HG02840 (cell line): ENCODE results near the gene DDX43.
"Not testable (repeated sequence)": the region's sequence is repeated elsewhere in the genome, so short reads cannot be mapped to it uniquely, and the experiment has no call there.

ENCODE experiments used
- ATAC-seq: cut with Tn5 transposase; IDR thresholded peaks from one replicate; pipeline ENCODE4 v1.9.1; 2021; ENCODE audit warnings: mild to moderate bottlenecking, moderate library complexity, moderate number of reproducible peaks; ENCODE audit not compliant: unreplicated experiment, low FRiP score

Gene DDX43

DNA sequence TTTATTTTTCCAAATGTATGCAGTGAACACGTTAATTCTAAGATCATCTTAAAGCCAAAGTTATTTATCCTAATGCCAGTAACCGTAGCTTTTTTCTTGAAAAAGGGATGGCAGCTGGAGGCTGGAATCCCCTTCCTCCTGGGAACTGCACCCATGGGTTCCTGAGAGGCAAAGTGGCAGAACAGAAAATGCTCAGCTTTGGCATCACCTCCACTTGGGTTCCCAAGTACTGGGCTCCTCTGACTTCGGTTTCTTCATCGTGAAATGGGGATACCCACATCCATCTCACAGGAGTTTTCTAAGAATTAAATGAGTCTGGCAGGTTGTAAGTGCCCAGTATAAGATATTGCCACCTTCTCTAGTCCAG lies 6.2 kb upstream of the DDX43 start:
- peak; percentile 10 for ATAC-seq

DNA sequence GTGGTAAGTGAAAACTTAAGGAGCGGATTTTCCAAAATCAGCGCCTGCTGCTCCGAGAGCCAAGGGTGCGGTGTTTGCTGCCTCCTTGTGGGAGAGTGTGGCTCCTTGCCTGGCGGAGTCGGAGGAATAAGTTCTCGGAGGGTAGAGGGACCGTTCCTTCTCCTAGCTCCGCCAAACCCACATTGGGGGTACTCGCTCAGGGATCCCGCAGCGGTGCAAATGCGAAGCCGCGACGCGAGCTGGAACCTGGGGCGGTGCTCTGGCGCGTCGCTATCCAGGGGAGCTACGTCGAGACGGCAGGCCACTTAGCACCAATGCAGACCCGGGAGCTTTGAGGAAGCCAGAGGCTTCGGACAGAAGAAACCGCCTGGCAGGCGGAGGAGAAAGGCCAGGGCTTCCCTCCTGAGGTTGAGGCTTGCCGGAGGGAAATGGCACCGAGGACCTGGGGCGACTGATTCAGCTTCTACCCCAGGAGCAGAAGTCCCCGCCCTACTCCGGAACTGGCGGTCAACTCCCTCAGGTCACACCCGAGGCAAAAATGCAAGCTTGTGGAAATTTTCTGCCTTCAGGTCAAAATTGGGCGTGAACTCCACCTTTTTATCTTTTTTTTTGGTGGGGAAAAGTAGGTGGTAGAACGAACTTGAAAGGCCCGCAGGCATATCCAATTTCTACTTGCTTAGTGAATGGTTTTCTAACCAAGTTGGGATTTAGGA lies 5.7 kb upstream of the DDX43 start:
- peak; percentile 52 for ATAC-seq

DNA sequence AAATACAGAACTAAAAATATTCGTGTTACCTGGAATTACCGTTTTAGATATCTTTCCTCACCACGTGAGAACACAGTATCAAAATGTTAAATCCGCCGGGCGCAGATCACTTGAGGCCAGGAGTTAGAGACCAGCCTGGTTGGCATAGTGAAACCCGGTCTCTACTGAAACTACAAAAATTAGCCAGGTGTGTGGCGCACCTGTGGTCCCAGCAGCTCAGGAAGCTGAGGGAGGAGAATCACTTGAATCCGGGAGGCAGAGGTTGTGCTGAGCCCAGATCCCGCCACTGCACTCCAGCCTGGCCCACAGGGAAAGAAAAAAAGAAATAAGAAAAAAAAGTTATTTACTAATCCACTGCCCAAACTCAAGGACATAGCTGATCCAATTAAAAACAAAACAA lies 4.8 kb upstream of the DDX43 start:
- no peak for ATAC-seq

GRCh38 chr6:73391675-73392074 lies 3.0 kb upstream of the DDX43 start:
- no peak for ATAC-seq

DNA sequence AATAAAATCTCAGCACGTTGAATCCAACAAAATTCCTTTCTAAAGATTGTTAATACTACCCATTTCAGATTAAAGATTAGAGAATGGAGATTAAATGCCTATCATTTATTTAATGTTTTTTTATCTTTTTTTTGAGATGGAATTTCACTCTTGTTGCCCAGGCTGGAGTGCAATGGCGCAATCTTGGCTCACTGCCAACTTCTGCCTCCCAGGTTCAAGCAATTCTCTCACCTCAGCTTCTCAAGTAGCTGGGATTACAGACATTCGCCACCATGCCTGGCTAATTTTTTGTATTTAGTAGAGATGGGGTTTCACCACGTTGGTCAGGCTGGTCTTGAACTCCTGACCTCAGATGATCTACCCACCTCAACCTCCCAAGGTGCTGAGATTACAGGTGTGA lies 2.4 kb upstream of the DDX43 start:
- not testable (repeated sequence) for ATAC-seq

DNA sequence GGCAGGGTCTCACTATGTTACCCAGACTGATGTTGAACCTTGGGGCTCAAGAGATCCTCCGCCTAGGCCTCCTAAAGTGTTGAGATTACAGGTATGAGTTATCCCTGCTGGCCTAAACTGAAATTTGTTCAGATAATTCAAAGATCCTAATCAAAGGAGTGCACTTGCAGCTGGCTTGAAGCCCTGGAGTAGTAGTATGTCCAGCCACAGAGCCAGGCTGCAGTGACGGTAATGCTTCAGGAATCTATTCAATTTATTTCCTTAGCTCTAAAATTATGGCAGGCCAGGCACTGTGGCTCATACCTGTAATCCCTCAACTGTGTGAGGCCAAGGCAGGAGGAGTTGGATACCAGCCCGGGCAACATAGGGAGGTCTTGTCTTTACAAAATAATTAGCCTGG lies 1.4 kb upstream of the DDX43 start:
- no peak for ATAC-seq

- ATAC-seq: no peak
These were observed 1.2 kb downstream of the DDX43 start for GRCh38 chr6:73395875-73396274.

GRCh38 chr6:73400656-73401055 lies 6.0 kb downstream of the DDX43 start:
- no peak for ATAC-seq

GRCh38 chr6:73409395-73409794 lies 14.8 kb downstream of the DDX43 start:
- no peak for ATAC-seq

- no peak for ATAC-seq
These were observed 18.5 kb downstream of the DDX43 start for GRCh38 chr6:73413102-73413501.

DNA sequence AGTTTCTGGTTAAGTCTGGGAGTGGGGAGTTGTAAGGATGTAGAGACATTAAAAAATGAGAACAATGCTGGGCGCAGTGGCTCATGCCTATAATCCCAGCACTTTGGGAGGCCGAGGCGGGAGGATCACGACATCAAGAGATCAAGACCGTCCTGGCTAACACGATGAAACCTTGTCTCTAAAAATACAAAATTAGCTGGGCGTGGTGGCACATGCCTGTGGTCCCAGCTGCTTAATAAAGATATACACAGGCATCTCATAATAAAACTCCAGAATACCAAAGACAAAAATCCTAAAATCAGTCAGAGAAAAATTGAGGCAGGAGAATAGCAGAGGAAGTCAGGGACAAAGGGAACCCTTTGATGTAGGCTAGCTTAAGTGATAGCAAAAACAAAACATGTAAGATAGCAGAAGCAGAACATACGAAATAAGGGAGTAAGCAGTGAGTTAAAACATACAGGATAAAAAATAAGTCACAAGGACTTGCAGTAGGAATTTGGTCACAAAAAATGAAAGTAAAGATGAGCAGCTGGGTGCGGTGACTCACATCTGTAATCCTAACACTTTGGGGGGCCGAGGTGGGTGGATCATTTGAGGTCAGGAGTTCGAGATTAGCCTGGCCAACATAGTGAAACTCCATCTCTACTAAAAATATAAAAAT lies 23.6 kb downstream of the DDX43 start:
- no peak for ATAC-seq

DNA sequence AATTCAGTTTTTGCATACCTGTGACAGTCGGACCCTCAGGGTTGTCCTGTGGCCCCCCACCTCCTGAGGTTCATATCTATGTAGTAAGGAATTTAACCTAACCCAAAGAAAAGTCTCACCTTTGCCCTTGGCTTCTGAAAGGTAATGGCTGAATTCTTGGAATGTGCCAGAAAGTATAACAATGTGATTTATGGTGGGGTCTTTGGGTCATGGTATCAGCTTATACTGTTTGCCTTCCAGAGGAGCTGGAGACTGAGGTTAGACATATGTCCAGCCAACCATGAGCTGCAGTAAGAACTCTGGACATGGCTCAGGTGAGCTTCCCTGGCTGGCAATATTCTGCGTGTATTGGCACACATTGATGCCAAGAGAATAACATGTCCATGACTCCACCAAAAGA lies 26.9 kb downstream of the DDX43 start:
- no peak for ATAC-seq

GRCh38 chr6:73435236-73435635 lies 40.6 kb downstream of the DDX43 start:
- ATAC-seq: no peak

DNA sequence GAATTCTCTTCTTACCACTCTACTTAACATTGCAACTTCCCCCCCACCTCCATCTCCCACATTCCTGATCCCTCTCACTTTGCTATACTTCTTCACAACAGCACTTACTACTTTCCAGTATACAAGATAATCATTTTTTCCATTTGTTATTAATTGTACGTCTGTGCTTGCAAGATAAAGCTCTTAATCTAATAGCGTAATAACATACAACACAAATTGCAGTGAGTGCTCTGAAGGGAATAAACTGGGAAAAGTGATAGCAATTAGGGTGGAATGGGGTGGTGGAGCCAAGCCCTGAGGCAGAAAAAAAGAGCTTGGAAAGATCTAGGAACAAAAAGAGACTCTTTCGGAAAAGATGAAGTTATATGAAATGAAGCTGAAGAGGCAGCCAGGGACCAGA lies 48.9 kb downstream of the DDX43 start:
- no peak for ATAC-seq

GRCh38 chr6:73451223-73452106 lies 56.8 kb downstream of the DDX43 start:
- ATAC-seq: peak; percentile 59

- ATAC-seq: peak; percentile 67
These were observed 57.5 kb downstream of the DDX43 start, which contains the start of gene CGAS for GRCh38 chr6:73452107-73452461. CGAS (minus strand) TSS chr6:73452297; CDS start chr6:73452181, 116 bp downstream.

DNA sequence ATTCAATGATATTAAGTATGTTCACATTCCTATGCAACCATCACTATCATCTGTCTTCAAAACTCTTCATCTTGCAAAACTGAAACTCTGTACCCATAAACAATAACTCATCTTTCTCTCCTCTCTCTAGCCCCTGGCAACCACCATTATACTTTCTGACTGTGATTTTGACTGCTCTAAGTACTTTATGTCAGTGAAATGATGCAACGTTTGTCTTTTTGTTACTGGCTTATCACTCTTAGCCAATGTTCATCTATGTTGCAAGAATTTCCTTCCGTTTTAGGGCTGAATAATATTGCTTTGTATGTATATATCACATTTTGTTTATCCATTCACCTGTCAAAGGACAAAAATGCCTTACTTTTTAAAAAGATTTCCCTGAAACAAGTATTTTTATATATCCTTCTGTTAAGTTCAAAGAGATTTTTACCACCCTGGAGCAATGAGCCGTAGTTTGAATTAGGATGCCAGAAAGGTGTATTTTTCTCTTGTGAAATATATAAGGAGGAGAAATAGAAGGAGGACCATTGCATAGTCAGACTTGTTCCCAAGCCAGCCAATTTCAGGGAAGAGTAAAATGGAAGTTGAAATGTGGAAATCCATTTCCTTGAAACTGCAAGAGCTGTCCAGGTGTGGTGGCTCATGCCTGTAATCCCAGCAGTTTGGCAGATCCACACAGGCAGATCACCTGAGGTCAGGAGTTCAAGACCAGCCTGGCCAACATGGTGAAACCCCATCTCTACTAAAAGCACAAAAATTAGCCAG lies 61.4 kb downstream of the DDX43 start:
- ATAC-seq: no peak

DNA sequence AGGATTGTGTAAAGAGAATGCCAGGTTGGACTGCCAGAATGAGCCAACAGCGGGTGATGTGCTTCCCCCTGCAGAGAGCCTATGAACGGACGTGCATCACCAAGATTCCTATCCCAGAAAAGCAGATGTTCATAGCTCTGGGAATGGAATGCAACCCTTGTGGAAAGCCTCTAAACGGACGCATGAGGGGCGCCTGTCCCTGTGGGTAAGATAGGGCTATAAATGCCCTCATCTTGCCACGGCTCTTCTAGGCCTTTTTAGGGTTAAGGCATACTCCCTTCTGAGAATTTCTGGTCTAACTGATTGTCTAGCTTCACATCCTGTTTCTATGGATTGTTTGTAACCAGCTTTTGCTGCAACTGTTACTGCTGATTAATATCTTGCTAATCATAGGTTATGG lies 64.8 kb downstream of the DDX43 start:
- not testable (repeated sequence) for ATAC-seq

DNA sequence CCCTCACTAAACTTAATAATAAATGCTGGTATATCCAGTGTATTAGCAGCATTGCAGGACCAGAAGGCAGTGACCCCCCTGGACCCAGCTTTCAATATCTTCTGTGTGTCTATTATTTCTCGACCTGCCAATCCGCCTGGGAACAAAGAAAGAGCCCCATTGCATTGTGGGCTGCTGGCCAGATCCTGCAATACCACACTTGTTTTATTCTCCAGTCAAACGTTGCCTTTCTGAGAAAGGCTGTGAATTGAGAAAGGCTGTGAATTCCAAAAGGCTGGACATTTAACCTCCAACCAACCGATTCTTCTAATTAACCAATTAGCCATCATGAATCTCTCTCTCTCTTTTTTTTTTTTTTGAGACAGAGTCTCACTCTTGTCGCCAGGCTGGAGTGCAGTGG lies 65.4 kb downstream of the DDX43 start:
- ATAC-seq: no peak

- peak; percentile 95 for ATAC-seq
These were observed 67.1 kb downstream of the DDX43 start, which contains the start of gene MTO1 for GRCh38 chr6:73461537-73462350. MTO1 (plus strand) TSS chr6:73461737; CDS start chr6:73461855, 118 bp downstream.
